Measurements from ENCODE around the gene PLA2G7. TPM values are rescaled to one million over a fixed set of nuclear protein-coding genes. Genes with fewer than 3 reads are reported as not detected.

The PLA2G7 gene
- total and polyA plus RNA-seq, 8 donors = 0.61 to 9.3 (median 1.2) TPM; not detected in 2

DNA sequence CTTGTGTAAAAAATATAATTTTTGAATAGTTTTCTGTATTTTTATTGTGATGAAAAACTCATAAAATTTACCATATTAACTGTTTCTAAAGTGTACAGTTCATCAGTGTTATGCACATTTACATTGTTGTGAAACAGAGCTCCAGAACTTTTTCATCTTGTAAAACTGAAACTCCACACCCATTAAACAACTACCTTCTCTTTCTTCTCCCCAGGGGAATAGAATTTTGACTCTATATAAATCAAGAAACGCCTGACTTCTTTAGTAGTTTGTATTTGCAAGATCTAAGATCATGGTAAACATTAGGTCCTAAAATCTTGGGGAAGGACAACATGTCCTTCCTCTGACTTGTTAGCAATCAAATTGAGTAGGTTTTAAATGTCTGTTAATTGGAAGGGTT is 20.7 kb upstream of the PLA2G7 start:
- no peak for TF ChIP-seq EP300 (IDR thresholded peaks at IDR 0.05)
- no peak for TF ChIP-seq POLR2AphosphoS5 (IDR thresholded peaks at IDR 0.05)
- TF ChIP-seq, protein P1, sequence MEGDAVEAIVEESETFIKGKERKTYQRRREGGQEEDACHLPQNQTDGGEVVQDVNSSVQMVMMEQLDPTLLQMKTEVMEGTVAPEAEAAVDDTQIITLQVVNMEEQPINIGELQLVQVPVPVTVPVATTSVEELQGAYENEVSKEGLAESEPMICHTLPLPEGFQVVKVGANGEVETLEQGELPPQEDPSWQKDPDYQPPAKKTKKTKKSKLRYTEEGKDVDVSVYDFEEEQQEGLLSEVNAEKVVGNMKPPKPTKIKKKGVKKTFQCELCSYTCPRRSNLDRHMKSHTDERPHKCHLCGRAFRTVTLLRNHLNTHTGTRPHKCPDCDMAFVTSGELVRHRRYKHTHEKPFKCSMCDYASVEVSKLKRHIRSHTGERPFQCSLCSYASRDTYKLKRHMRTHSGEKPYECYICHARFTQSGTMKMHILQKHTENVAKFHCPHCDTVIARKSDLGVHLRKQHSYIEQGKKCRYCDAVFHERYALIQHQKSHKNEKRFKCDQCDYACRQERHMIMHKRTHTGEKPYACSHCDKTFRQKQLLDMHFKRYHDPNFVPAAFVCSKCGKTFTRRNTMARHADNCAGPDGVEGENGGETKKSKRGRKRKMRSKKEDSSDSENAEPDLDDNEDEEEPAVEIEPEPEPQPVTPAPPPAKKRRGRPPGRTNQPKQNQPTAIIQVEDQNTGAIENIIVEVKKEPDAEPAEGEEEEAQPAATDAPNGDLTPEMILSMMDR (IDR thresholded peaks at IDR 0.05) = no peak
- no peak for TF ChIP-seq POLR2A (IDR thresholded peaks at IDR 0.05)

DNA sequence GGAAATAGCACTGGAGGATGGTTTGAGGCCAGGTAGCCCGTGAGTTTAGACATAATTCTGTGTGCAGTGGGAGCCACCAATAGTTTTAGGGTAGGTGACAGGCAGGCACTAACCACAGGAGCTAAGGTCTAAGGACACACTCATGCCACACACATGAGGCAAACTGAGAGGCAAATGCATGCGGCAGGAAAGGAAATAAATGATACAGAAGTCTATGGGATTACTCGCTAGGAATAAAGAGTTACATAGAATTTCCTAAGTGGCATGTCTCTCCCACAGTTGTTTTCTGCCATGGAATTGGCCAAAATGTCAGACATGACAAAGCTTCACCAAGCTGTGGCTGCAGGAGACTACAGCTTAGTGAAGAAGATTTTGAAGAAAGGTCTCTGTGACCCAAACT is 16.5 kb upstream of the PLA2G7 start:
- TF ChIP-seq POLR2A (IDR thresholded peaks at IDR 0.05) (no peak), POLR2AphosphoS5 (IDR thresholded peaks at IDR 0.05) (no peak), EP300 (IDR thresholded peaks at IDR 0.05) (no peak)
- TF ChIP-seq, protein P1 (IDR thresholded peaks at IDR 0.05) = no peak
- intact Hi-C loops (cut with DNase I; ENCODE audit: low total_unique reads) = no loop called here
- Histone ChIP-seq H3K36me3 (no peaks in the 10 kb centered on the region), H3K4me3 (no peak overlapping the region), H3K4me1 (no peaks in the 10 kb centered on the region), H3K9me3 (no peaks in the 10 kb centered on the region), H3K27me3 (no peaks in the 10 kb centered on the region), H3K27ac (no peak overlapping the region)
- DNase-seq = no peak
- 56 to 88% (median 84%) methylated on average over 3 of the region's 3 CpGs for WGBS, 5 donors

More for the DNA sequence above, 20.7 kb upstream of the PLA2G7 start:
- Histone ChIP-seq H3K27ac (no peak overlapping the region), H3K36me3 (no peaks in the 10 kb centered on the region), H3K4me1 (no peaks in the 10 kb centered on the region), H3K4me3 (no peak overlapping the region), H3K9me3 (no peaks in the 10 kb centered on the region), H3K27me3 (no peaks in the 10 kb centered on the region)
- intact Hi-C loops (cut with DNase I; ENCODE audit: low total_unique reads) = no loop called here
- 23 to 44% (median 38%) methylated on average over 1 of the region's 1 CpG for WGBS, 5 donors
- DNase-seq = no peak

DNA sequence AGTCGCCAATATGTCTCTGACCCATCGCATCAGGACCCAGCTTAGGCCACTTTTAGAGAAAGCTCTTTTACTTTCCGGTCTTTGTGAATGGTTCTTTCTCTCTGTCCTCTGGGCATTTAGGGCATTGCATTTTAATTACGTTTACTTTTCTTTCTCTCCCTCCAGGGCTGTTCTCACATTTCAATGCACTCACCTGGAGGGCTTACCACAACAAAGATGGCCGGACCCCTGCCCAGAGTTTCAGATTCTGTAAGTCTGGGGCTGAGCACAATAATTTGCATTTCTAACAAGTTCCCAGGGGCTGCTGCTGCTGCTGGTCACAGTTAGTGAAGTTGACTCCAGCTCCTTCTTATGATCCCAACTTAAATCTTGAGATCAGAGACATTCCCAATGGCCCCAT is 14.6 kb upstream of the PLA2G7 start:
- H3K36me3 ChIP-seq = no peaks in the 10 kb centered on the region
- intact Hi-C loops (cut with DNase I; ENCODE audit: low total_unique reads) = no loop called here

DNA sequence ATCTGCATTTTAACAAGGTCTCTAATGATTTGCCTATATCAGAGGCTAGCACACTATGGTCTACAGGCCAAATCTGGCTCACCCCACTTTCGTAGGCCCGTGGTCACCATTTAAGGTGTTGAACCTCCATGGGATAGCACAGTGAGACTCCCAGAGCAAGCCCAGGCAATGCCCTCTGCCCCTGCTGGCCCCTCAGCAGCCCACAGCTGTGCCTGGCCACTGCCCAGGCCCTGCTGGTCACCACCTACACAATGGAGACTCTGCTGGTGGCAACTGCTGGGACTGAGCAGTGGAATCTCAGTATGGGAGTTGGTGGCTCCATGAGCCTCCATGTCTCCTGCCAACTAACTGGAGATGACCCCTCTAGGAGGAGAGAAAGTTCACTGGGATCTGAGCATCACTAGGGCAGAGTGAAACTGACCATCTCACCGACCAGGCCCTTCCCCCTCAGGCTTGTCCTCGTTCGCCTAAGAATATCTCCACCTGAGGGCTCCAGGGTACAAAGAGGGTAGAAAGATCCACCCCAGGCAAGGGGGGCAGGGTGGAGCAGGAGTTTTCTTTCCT is 13.8 kb upstream of the PLA2G7 start:
- Histone ChIP-seq H3K27me3 (no peaks in the 10 kb centered on the region), H3K9me3 (no peaks in the 10 kb centered on the region), H3K27ac (no peak overlapping the region), H3K4me3 (no peak overlapping the region), H3K4me1 (no peaks in the 10 kb centered on the region), H3K36me3 (no peaks in the 10 kb centered on the region)
- TF ChIP-seq POLR2AphosphoS5 (IDR thresholded peaks at IDR 0.05) = no peak
- TF ChIP-seq EP300 (IDR thresholded peaks at IDR 0.05) = no peak
- no peak for TF ChIP-seq POLR2A (IDR thresholded peaks at IDR 0.05)
- TF ChIP-seq, protein P1 (IDR thresholded peaks at IDR 0.05) = no peak
- DNase-seq = no peak
- 90 to 97% (median 92%) methylated on average over 5 of the region's 5 CpGs for WGBS, 5 donors
- intact Hi-C loops (cut with DNase I; ENCODE audit: low total_unique reads) = no loop called here

More for the DNA sequence above, 14.6 kb upstream of the PLA2G7 start:
- TF ChIP-seq POLR2AphosphoS5 (IDR thresholded peaks at IDR 0.05) (no peak), POLR2A (IDR thresholded peaks at IDR 0.05) (no peak), EP300 (IDR thresholded peaks at IDR 0.05) (no peak)
- TF ChIP-seq, protein P1 (IDR thresholded peaks at IDR 0.05) = no peak
- H3K4me1 ChIP-seq = no peaks in the 10 kb centered on the region
- H3K27me3 ChIP-seq = no peaks in the 10 kb centered on the region
- no peak for DNase-seq
- no peaks in the 10 kb centered on the region for H3K9me3 ChIP-seq
- no peak overlapping the region for H3K27ac ChIP-seq
- whole genome bisulfite sequencing, 5 donors = 72 to 76% (median 74%) methylated on average over 5 of the region's 5 CpGs
- no peak overlapping the region for H3K4me3 ChIP-seq

Measured in stomach (tissue), 9 donors.